ENCODE results near the gene PICK1.

Gene PICK1

GRCh38 chr22:38030311-38031133 lies 26.7 kb upstream of the PICK1 start:
- TF ChIP-seq CTCF (IDR thresholded peaks at IDR 0.05; ENCODE audit: control insufficient read depth, extremely low read depth, insufficient read depth) = no peak
- no peak for DNase-seq (ENCODE audit: low read depth)
- H3K4me3 ChIP-seq (ENCODE audit: low read depth, low read length) = no peak overlapping the region

GRCh38 chr22:38031491-38031890 lies 25.7 kb upstream of the PICK1 start:
- TF ChIP-seq CTCF (IDR thresholded peaks at IDR 0.05; ENCODE audit: control insufficient read depth, extremely low read depth, insufficient read depth) = no peak
- no peak for DNase-seq (ENCODE audit: low read depth)
- H3K4me3 ChIP-seq (ENCODE audit: low read depth, low read length) = no peak overlapping the region

GRCh38 chr22:38032681-38033521 lies 24.3 kb upstream of the PICK1 start:
- DNase-seq (ENCODE audit: low read depth) = no peak
- H3K4me3 ChIP-seq (ENCODE audit: low read depth, low read length) = no peak overlapping the region
- no peak for TF ChIP-seq CTCF (IDR thresholded peaks at IDR 0.05; ENCODE audit: control insufficient read depth, extremely low read depth, insufficient read depth)

GRCh38 chr22:38033522-38034277 lies 23.5 kb upstream of the PICK1 start:
- no peak for DNase-seq (ENCODE audit: low read depth)
- TF ChIP-seq CTCF (IDR thresholded peaks at IDR 0.05; ENCODE audit: control insufficient read depth, extremely low read depth, insufficient read depth) = no peak
- H3K4me3 ChIP-seq (ENCODE audit: low read depth, low read length) = no peak overlapping the region

GRCh38 chr22:38034278-38034882 lies 22.8 kb upstream of the PICK1 start:
- H3K4me3 ChIP-seq (ENCODE audit: low read depth, low read length) = no peak overlapping the region
- no peak for DNase-seq (ENCODE audit: low read depth)

More at GRCh38 chr22:38034278-38034882, 22.8 kb upstream of the PICK1 start:
- TF ChIP-seq CTCF (IDR thresholded peaks at IDR 0.05; ENCODE audit: control insufficient read depth, extremely low read depth, insufficient read depth) = no peak

All from LNCaP clone FGC (cell line).